B cell (primary cell): ENCODE measurements around the gene SLC9A3. TPM values are rescaled to one million over a fixed set of nuclear protein-coding genes. Genes with fewer than 3 reads are reported as not detected.

Source experiments
- ATAC-seq: fragments of 200-7000 bp; cut with Tn5 transposase; one replicate; pipeline ENCODE4 v1.10.0; 2021; ENCODE audit warnings: low read depth, mild to moderate bottlenecking, moderate number of reproducible peaks, moderate library complexity
- CTCF ChIA-PET: fragments of 350-600 bp; sonication (Branson Sonifier 250); formaldehyde crosslinking; loops from one replicate; lab custom pipeline; 2021; ENCODE audit warnings: antibody characterized with exemption, inconsistent platforms; lab: Charles Lee
- POLR2A ChIA-PET: fragments of 350-600 bp; sonication (Branson Sonifier 250); formaldehyde crosslinking; loops from one replicate; lab custom pipeline; 2021; ENCODE audit warnings: antibody characterized with exemption; lab: Charles Lee
- DNase-seq: peaks from one replicate; pipeline ENCODE4 v3.0.0; 2013
- H2AFZ ChIP-seq: 2 replicates; pipeline ENCODE4 v1.6.1; 2012; ENCODE audit warnings: mild to moderate bottlenecking, low read depth, low read length; ENCODE audit not compliant: insufficient read depth, poor library complexity, severe bottlenecking
- H3K27ac ChIP-seq, 2 donors: 1 replicate in 1 of 2; 2 replicates in 1 of 2; pipeline ENCODE4 v1.5.1; 2012 to 2013; ENCODE audit warnings: low read length in 2 of 2, mild to moderate bottlenecking in 2 of 2, moderate library complexity in 1 of 2
- H3K27me3 ChIP-seq, 4 experiments: fragments of 200-600 bp in 1 of 4; sonication (generic) in 1 of 4; replicated peaks in 1 of 4; 1 replicate in 2 of 4; 2 replicates in 2 of 4; pipeline versions ENCODE4 v1.6.1 to v1.7.0; 2013 to 2016; ENCODE audit warnings: low read length in 3 of 4, mild to moderate bottlenecking in 2 of 4, mixed read lengths in 1 of 4, moderate library complexity in 1 of 4; ENCODE audit not compliant: insufficient read depth in 4 of 4, control insufficient read depth in 3 of 4; ENCODE audit errors: control extremely low read depth in 1 of 4
- H3K36me3 ChIP-seq, 2 experiments: replicated peaks in 1 of 2; 1 replicate in 1 of 2; 2 replicates in 1 of 2; pipeline versions ENCODE4 v1.6.1 to v1.7.1; 2013; ENCODE audit warnings: low read length in 1 of 2; ENCODE audit not compliant: insufficient read depth in 2 of 2, control insufficient read depth in 1 of 2; ENCODE audit errors: control extremely low read depth in 1 of 2, extremely low read depth in 1 of 2
- H3K4me1 ChIP-seq, 2 donors: fragments of 200-600 bp in 1 of 2; sonication (generic) in 1 of 2; 1 replicate in 1 of 2; 2 replicates in 1 of 2; pipeline versions ENCODE4 v1.5.1 to v1.6.1; 2013 to 2017; ENCODE audit warnings: low read length in 2 of 2; ENCODE audit not compliant: control insufficient read depth in 2 of 2, insufficient read depth in 2 of 2
- H3K4me2 ChIP-seq: replicated peaks from 2 replicates; pipeline ENCODE3; 2012; ENCODE audit warnings: mild to moderate bottlenecking, low read depth, low read length; ENCODE audit not compliant: poor library complexity, severe bottlenecking
- H3K4me3 ChIP-seq, 5 experiments: fragments of 200-600 bp in 1 of 5; sonication (generic) in 1 of 5; 1 replicate in 3 of 5; 2 replicates in 2 of 5; pipeline versions ENCODE4 v1.5.1 to v1.7.0; 2011 to 2016; ENCODE audit warnings: low read length in 4 of 5, mild to moderate bottlenecking in 4 of 5, low read depth in 2 of 5, control low read depth in 1 of 5, moderate library complexity in 1 of 5; ENCODE audit not compliant: insufficient read depth in 1 of 5; ENCODE audit errors: control extremely low read depth in 1 of 5, extremely low read depth in 1 of 5
- H3K79me2 ChIP-seq: fragments of 200-600 bp; sonication (generic); one replicate; pipeline ENCODE4 v1.6.0; 2016; ENCODE audit warnings: low read length; ENCODE audit not compliant: control insufficient read depth, insufficient read depth
- H3K9ac ChIP-seq: fragments of 200-600 bp; sonication (generic); 2 replicates; pipeline ENCODE4 v1.6.1; 2017; ENCODE audit warnings: mild to moderate bottlenecking, low read length, moderate library complexity
- H3K9me3 ChIP-seq, 3 donors: one replicate each; pipeline versions ENCODE4 v1.6.1 to v1.7.1; 2013; ENCODE audit warnings: low read length in 2 of 3; ENCODE audit not compliant: control insufficient read depth in 2 of 3, insufficient read depth in 1 of 3; ENCODE audit errors: control extremely low read depth in 1 of 3
- H4K20me1 ChIP-seq: 2 replicates; pipeline ENCODE4 v1.6.0; 2012; ENCODE audit warnings: mild to moderate bottlenecking, low read length; ENCODE audit not compliant: insufficient read depth, control insufficient read depth, poor library complexity, severe bottlenecking
- H3K27ac Mint-ChIP-seq: one replicate; pipeline ENCODE4 v1.8.0; 2021; ENCODE audit warnings: mixed read lengths
- H3K27me3 Mint-ChIP-seq: one replicate; pipeline ENCODE4 v1.8.0; 2021; ENCODE audit warnings: mixed read lengths
- H3K4me1 Mint-ChIP-seq: one replicate; pipeline ENCODE4 v1.8.0; 2021; ENCODE audit warnings: mixed read lengths
- H3K4me3 Mint-ChIP-seq: one replicate; pipeline ENCODE4 v1.8.0; 2021; ENCODE audit warnings: mixed read lengths
- H3K9me3 Mint-ChIP-seq: one replicate; pipeline ENCODE4 v1.8.0; 2022; ENCODE audit warnings: mixed read lengths; ENCODE audit not compliant: insufficient read depth
- EZH2 ChIP-seq: IDR thresholded peaks from 2 replicates; pipeline ENCODE4 v1.6.1; 2012; ENCODE audit warnings: borderline replicate concordance, low read depth, mild to moderate bottlenecking, moderate library complexity, low read length; ENCODE audit not compliant: insufficient read depth, poor library complexity, severe bottlenecking
- WGBS: methylation state at CpG from one replicate; pipeline ENCODE4 v1.1.5; 2013; ENCODE audit warnings: missing lambda C conversion rate; ENCODE audit not compliant: insufficient coverage; 5-methylcytosine and 5-hydroxymethylcytosine counted together
- intact Hi-C: fragments of 100-400 bp; cut with micrococcal nuclease; formaldehyde crosslinking; loops from one replicate; pipeline ENCODE4 v1.10.0; 2022
- polyA plus RNA-seq: library from polyadenylated mRNA; depleted of rRNA; stranded (reverse); fragments of >200 nt; gene quantifications from 2 replicates; pipeline ENCODE4 v1.2.3, GENCODE V29; 2012
- total RNA-seq, 2 donors: library from RNA; stranded (reverse); fragments of 120-200 nt in 1 of 2; gene quantifications; 1 replicate in 1 of 2; 2 replicates in 1 of 2; pipeline versions ENCODE4 v1.2.3 to v1.2.4, GENCODE V29; 2013 to 2022
- TF ChIP-seq, protein P1 (sequence below): fragments of 200-600 bp; IDR thresholded peaks from one replicate; pipeline ENCODE4 v1.8.0; 2022; ENCODE audit warnings: antibody characterized with exemption, mild to moderate bottlenecking

Gene SLC9A3
- total and polyA plus RNA-seq, 2 donors (not counting 1 experiment from before 2014, with no cell fraction given): 0.84 to 2.0 TPM

DNA sequence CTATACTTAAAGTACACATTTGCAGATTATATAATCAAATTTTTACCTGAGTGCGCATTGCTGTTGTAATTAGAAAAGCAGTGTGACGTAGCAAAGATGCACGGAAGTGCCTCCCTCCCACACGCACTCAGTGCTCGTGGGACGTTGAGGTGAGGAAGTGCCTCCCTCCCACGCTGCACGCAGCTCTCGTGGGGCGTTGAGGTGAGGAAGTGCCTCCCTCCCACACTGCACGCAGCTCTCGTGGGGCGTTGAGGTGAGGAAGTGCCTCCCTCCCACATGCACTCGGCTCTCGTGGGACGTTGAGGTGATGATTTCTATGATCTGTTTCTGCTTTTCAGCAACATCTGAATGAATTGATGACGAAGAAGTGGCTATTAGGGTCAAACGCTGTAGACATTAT is 60.3 kb downstream of the SLC9A3 start:
- 36% methylated on average over 2 of the region's 18 CpGs for WGBS
- H3K27ac ChIP-seq: peak overlapping the region; percentile 62 to 65
- no peaks in the 10 kb centered on the region for H3K79me2 ChIP-seq
- TF ChIP-seq, protein P1, sequence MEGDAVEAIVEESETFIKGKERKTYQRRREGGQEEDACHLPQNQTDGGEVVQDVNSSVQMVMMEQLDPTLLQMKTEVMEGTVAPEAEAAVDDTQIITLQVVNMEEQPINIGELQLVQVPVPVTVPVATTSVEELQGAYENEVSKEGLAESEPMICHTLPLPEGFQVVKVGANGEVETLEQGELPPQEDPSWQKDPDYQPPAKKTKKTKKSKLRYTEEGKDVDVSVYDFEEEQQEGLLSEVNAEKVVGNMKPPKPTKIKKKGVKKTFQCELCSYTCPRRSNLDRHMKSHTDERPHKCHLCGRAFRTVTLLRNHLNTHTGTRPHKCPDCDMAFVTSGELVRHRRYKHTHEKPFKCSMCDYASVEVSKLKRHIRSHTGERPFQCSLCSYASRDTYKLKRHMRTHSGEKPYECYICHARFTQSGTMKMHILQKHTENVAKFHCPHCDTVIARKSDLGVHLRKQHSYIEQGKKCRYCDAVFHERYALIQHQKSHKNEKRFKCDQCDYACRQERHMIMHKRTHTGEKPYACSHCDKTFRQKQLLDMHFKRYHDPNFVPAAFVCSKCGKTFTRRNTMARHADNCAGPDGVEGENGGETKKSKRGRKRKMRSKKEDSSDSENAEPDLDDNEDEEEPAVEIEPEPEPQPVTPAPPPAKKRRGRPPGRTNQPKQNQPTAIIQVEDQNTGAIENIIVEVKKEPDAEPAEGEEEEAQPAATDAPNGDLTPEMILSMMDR: no peak
- no peak for TF ChIP-seq EZH2
- H3K4me3 ChIP-seq: no peak overlapping the region
- intact Hi-C loops: loop anchor here (1.0 kb wide), 1 partner anchor 8 kb away; no protein-coding TSS in a partner anchor
- Mint-ChIP-seq H3K9me3 (no peaks in the 10 kb centered on the region), H3K4me1 (peaks cover 16% of the 10 kb centered on the region), H3K27me3 (no peaks in the 10 kb centered on the region), H3K4me3 (peak overlapping the region; percentile 51), H3K27ac (peak overlapping the region; percentile 59)
- peak; percentile 95 for ATAC-seq
- no peak overlapping the region for H2AFZ ChIP-seq
- peaks cover 24% of the 10 kb centered on the region for H4K20me1 ChIP-seq
- H3K4me2 ChIP-seq: peak overlapping the region; percentile 33
- POLR2A ChIA-PET: interaction anchor here (0.8 to 1.2 kb wide), 3 partner anchors 8 to 147 kb away, joined by 3 to 4 read pairs (median 4); no protein-coding TSS in a partner anchor
- H3K27me3 ChIP-seq: no peaks in the 10 kb centered on the region
- H3K9me3 ChIP-seq: peaks cover 0 to 15% (median 0%) of the 10 kb centered on the region in 3 donors
- H3K36me3 ChIP-seq: peaks cover 0 to 45% of the 10 kb centered on the region in 2 experiments
- peaks cover 16 to 21% of the 10 kb centered on the region in 2 donors for H3K4me1 ChIP-seq
- H3K9ac ChIP-seq: no peak overlapping the region
- DNase-seq: peak; percentile 91
- CTCF ChIA-PET: interaction anchor here (1.3 kb wide), 1 partner anchor 17 kb away, joined by 8 read pairs; no protein-coding TSS in a partner anchor

DNA sequence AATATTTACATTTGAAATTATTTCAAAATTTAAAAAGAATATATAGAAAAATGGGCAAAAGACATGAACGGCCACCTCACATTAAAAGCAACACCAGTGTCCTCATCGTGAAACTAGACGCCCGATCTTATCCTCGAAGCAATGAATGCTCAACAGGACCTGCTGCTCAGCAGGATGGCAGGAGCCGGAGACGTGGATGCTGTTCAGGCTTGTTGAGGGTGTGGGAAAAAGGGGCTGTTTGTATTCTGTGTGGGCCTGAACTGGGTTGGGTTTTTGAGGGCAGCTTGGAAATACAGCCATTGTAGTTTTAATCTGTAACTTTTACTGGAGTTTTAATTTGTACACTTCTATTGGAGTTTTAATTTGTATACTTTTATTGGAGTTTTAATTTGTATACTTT is 60.9 kb downstream of the SLC9A3 start:
- Mint-ChIP-seq H3K9me3 (no peaks in the 10 kb centered on the region), H3K4me3 (no peak overlapping the region), H3K27me3 (no peaks in the 10 kb centered on the region), H3K4me1 (peaks cover 18% of the 10 kb centered on the region), H3K27ac (peak overlapping the region; percentile 47)
- H3K79me2 ChIP-seq: peaks cover 6% of the 10 kb centered on the region
- intact Hi-C loops: no loop called here
- H3K4me3 ChIP-seq: no peak overlapping the region
- ChIA-PET POLR2A (interaction anchor here (0.8 to 1.2 kb wide), 3 partner anchors 9 to 148 kb away, joined by 3 to 4 read pairs (median 4); no protein-coding TSS in a partner anchor), CTCF (interaction anchor here (1.3 kb wide), 1 partner anchor 17 kb away, joined by 8 read pairs; no protein-coding TSS in a partner anchor)
- TF ChIP-seq, protein P1: no peak
- TF ChIP-seq EZH2: no peak
- H3K9me3 ChIP-seq: peaks cover 0 to 15% (median 0%) of the 10 kb centered on the region in 3 donors
- H3K9ac ChIP-seq: no peak overlapping the region
- ATAC-seq: no peak
- H2AFZ ChIP-seq: no peak overlapping the region
- WGBS: 97% methylated on average over 6 of the region's 7 CpGs
- H3K27me3 ChIP-seq: no peaks in the 10 kb centered on the region
- H3K36me3 ChIP-seq: peaks cover 0 to 47% of the 10 kb centered on the region in 2 experiments
- peaks cover 16 to 21% of the 10 kb centered on the region in 2 donors for H3K4me1 ChIP-seq
- no peak for DNase-seq
- peak overlapping the region; percentile 24 to 65 for H3K27ac ChIP-seq
- H4K20me1 ChIP-seq: peaks cover 24% of the 10 kb centered on the region
- no peak overlapping the region for H3K4me2 ChIP-seq
